IPS DF 6.9 (cell line): Measurements from ENCODE around the gene ADGRB3.

Experiments
- DNase-seq: peaks from one replicate; pipeline ENCODE4 v3.0.0-alpha.2; 2013; ENCODE audit warnings: low read depth, low spot score
- H3K27ac ChIP-seq: one replicate; pipeline ENCODE4 v1.5.1; 2013; ENCODE audit warnings: low read length, control low read depth
- H3K27me3 ChIP-seq: 2 replicates; pipeline ENCODE4 v1.6.1; 2013; ENCODE audit warnings: mild to moderate bottlenecking, low read length; ENCODE audit not compliant: control insufficient read depth, insufficient read depth
- H3K36me3 ChIP-seq: 2 replicates; pipeline ENCODE4 v1.6.1; 2013; ENCODE audit warnings: low read length; ENCODE audit not compliant: control insufficient read depth, insufficient read depth
- H3K4me1 ChIP-seq: 2 replicates; pipeline ENCODE4 v1.6.1; 2013; ENCODE audit warnings: low read length; ENCODE audit not compliant: control insufficient read depth, insufficient read depth
- H3K4me3 ChIP-seq: 2 replicates; pipeline ENCODE4 v1.5.1; 2013; ENCODE audit warnings: mild to moderate bottlenecking, low read length
- H3K9me3 ChIP-seq: 2 replicates; pipeline ENCODE4 v1.6.1; 2013; ENCODE audit warnings: low read length, inconsistent platforms; ENCODE audit not compliant: control insufficient read depth, insufficient read depth
- WGBS: extraction: QIAGEN DNeasy Blood & Tissue Kit; methylation state at CpG from one replicate; pipeline ENCODE4 v1.1.7; 2013; ENCODE audit warnings: mixed read lengths, missing lambda C conversion rate; ENCODE audit not compliant: insufficient read length, insufficient coverage; 5-methylcytosine and 5-hydroxymethylcytosine counted together

Gene ADGRB3

DNA sequence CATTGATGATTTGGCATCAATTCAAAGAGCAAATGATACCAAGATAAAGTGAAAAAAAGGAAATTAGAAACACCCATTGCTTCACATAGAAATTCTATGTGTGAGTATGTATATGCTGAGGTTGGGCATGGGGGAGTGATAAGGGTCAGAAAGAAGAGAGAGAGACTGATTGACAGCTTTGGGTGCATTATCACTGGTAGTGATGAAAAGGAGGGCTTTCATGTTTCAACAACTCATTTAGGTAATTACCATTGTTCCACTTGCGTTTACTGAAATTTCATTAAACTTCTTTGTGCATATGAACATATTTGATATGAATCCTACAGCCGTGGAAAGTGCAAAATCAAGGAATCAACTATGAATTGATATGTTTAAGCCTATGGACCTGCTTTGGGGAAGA is 84.7 kb downstream of the ADGRB3 start:
- DNase-seq, result no peak
- Histone ChIP-seq H3K4me3 (no peak overlapping the region), H3K9me3 (no peaks in the 10 kb centered on the region), H3K27me3 (no peaks in the 10 kb centered on the region), H3K4me1 (no peaks in the 10 kb centered on the region), H3K36me3 (no peaks in the 10 kb centered on the region), H3K27ac (no peak overlapping the region)
- no CpG with 5 or more reads among the region's 2 CpGs for WGBS

DNA sequence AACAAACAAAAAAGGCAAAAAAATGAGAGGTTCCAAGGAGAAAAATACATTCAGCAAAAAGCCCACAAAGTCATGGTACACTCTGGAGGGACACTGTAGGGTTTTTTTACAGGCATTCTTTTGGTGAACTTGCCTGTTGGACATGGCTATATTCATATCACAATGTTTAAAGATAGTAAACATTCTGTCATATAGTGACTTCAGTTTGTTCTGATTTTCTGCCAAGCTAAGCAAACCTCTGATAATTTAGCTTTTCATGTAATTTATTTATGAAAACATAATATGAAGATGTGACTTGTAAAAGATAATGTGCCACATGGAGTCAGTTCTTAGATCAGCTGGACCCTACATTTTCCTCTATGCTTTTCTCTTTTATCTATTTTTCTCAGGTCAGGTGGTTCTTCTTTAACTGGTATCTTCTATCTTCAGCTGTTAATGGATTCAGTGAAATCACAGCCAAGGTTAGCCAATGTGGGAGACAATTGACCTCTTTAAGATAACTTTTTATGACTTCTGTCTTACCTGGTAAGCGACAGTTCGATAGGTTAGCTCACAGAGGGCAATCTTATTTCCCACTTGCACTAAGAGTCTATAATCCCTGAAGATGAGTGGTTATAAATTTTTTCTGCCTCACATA is 87.9 kb downstream of the ADGRB3 start:
- H3K4me1 ChIP-seq, result no peaks in the 10 kb centered on the region
- no CpG with 5 or more reads among the region's 2 CpGs for WGBS
- H3K9me3 ChIP-seq, result no peaks in the 10 kb centered on the region
- H3K36me3 ChIP-seq, result no peaks in the 10 kb centered on the region
- no peak for DNase-seq
- no peaks in the 10 kb centered on the region for H3K27me3 ChIP-seq
- H3K27ac ChIP-seq, result no peak overlapping the region
- H3K4me3 ChIP-seq, result no peak overlapping the region

DNA sequence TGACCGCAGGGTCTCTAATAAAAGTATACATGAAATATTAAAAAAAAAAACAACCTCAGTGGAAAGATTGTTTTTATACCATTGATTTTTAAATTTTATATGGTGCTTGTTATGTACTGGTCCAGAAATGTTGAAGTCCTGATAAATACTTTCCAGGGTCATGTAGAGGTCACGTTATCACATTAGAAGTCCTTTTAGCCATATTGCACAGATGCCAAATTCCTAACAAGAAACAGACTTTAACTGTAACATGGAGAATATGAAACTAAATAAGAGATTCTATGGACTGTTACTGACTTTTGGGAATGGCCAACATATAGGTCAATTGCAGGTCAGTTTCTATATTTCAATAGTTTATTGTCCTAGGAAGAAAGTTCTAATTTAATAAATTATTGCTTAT is 89.0 kb downstream of the ADGRB3 start:
- DNase-seq, result no peak
- Histone ChIP-seq H3K27ac (no peak overlapping the region), H3K27me3 (no peaks in the 10 kb centered on the region), H3K4me1 (no peaks in the 10 kb centered on the region), H3K9me3 (no peaks in the 10 kb centered on the region), H3K36me3 (no peaks in the 10 kb centered on the region), H3K4me3 (no peak overlapping the region)
- no CpG with 5 or more reads among the region's 2 CpGs for WGBS

DNA sequence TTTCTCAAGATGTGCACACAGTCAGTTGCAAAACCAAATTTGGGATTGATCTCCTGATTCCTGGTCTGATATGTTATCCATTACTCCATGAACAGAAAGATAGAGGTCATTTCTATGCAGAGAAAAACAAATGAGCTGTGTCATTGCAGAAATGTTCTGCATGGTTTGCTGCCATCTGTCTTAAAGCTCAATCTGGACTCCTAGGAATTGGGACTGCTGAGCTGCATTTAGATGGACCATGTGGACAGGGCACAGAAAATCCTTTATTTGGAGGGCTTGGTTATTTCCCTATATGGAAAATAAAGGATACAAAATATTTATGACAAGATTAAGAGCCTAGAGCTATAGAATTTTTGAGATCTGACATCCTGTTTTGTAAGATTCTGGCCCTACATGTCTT is 91.3 kb downstream of the ADGRB3 start:
- Histone ChIP-seq H3K36me3 (no peaks in the 10 kb centered on the region), H3K4me1 (no peaks in the 10 kb centered on the region), H3K27me3 (no peaks in the 10 kb centered on the region), H3K4me3 (no peak overlapping the region), H3K27ac (no peak overlapping the region), H3K9me3 (no peaks in the 10 kb centered on the region)
- no peak for DNase-seq

DNA sequence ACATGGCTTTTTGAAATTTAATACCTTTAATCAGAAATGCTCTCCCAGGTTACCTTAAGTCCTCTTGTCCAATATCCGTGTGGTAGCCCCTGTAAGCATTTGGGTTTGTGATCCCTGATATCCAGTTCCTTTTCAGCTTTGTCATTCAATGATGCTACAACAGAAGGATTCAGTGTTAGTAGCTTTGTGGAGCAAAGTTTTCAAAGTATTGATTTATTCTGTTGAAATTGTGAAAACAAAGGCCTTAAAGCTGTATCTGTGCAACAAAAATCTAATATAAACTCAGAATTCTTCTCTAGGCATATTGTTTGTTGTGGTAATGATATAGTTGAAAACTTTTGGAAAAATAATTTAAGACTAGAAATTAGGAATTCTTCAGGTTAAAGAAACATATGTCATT is 91.9 kb downstream of the ADGRB3 start:
- Histone ChIP-seq H3K4me1 (no peaks in the 10 kb centered on the region), H3K36me3 (no peaks in the 10 kb centered on the region), H3K27ac (no peak overlapping the region), H3K4me3 (no peak overlapping the region), H3K27me3 (no peaks in the 10 kb centered on the region), H3K9me3 (no peaks in the 10 kb centered on the region)
- no peak for DNase-seq
- WGBS, result no CpG with 5 or more reads among the region's 1 CpG

DNA sequence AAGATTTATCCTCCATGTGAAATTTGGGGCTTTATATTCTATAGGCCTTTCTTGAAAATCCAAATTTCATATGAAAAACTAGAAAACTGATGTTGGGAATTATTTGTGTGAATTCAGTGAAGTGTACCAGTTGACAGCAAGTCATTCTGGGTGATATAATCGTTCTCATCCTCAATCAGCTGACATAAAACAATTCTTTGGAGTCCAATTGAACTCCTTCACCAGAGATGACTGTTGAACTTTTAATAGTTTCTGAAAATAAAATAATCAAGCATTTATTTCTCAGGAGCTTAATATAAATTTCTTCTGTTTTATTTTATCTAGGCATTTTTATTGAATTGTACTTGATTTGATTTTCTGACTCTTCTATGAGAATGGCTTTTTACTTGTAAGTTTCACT is 92.6 kb downstream of the ADGRB3 start:
- H3K4me3 ChIP-seq, result no peak overlapping the region
- H3K36me3 ChIP-seq, result no peaks in the 10 kb centered on the region
- DNase-seq, result no peak
- no peak overlapping the region for H3K27ac ChIP-seq
- no peaks in the 10 kb centered on the region for H3K9me3 ChIP-seq
- H3K27me3 ChIP-seq, result no peaks in the 10 kb centered on the region
- WGBS, result no CpG with 5 or more reads among the region's 1 CpG
- H3K4me1 ChIP-seq, result no peaks in the 10 kb centered on the region

DNA sequence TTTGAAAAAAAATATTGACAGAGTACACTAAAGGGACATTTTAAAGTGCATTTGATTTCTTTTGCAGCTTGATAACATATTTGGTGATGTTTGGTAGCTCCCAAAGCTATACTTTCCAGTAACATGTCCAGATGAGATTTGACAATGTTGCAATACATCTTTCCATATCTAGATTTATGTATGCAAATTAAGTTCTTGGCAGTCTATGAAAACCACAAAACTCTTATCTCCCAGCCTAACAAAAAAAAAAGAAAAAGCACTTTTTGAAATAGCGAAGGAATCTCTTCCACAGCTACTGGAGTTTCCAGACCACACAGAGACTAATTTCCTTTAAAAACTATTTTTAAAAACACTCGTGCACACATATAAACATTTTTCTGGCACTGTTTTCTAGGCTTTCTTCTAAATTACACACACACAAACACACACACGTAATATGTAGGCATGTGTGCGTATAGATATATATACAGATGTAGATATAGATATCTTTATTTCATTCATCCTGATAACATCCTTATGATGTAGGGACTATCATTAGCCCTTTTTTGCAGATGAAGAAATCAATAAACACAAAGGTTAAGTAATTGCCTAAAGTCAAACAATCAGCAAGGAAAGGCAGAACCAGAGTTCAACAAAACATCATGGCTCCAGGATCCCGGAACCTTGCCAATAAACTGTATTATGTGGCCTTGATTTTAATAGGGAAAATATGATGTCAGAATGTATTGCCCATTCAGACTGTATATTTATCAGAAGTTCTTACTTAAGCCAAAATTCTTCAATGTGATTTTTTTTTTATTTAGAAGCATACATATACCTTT is 93.3 kb downstream of the ADGRB3 start:
- no peaks in the 10 kb centered on the region for H3K36me3 ChIP-seq
- H3K27ac ChIP-seq, result no peak overlapping the region
- no peak overlapping the region for H3K4me3 ChIP-seq
- H3K4me1 ChIP-seq, result no peaks in the 10 kb centered on the region
- no peaks in the 10 kb centered on the region for H3K9me3 ChIP-seq
- no peaks in the 10 kb centered on the region for H3K27me3 ChIP-seq
- no peak for DNase-seq
- no CpG with 5 or more reads among the region's 5 CpGs for WGBS

DNA sequence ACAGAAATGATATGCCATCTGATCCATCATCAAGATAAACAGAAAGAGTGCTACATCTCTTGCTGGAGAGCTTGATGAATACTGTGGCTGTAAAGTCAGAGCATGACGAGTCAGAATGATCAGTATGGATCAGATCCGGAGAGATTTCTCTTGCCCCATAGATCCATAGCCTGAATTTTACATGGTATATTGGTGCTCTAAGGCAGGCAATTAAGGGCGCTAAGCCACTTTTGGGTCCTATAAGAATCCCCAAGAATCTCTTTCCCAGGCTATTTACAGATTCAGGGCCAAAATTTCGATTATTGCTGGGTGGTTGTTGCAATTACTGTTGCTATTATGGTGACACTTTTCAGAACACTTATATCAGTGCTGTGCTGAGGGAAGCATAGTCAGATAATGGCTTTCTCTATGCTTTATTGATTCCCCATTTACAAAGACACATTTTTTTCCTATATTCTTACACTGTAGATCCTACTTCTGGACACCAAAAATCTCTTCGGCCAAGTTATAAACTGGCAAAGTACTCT is 94.4 kb downstream of the ADGRB3 start:
- Histone ChIP-seq H3K4me1 (no peaks in the 10 kb centered on the region), H3K9me3 (no peaks in the 10 kb centered on the region), H3K36me3 (no peaks in the 10 kb centered on the region), H3K27me3 (no peaks in the 10 kb centered on the region), H3K4me3 (no peak overlapping the region), H3K27ac (no peak overlapping the region)
- no CpG with 5 or more reads among the region's 5 CpGs for WGBS
- no peak for DNase-seq

DNA sequence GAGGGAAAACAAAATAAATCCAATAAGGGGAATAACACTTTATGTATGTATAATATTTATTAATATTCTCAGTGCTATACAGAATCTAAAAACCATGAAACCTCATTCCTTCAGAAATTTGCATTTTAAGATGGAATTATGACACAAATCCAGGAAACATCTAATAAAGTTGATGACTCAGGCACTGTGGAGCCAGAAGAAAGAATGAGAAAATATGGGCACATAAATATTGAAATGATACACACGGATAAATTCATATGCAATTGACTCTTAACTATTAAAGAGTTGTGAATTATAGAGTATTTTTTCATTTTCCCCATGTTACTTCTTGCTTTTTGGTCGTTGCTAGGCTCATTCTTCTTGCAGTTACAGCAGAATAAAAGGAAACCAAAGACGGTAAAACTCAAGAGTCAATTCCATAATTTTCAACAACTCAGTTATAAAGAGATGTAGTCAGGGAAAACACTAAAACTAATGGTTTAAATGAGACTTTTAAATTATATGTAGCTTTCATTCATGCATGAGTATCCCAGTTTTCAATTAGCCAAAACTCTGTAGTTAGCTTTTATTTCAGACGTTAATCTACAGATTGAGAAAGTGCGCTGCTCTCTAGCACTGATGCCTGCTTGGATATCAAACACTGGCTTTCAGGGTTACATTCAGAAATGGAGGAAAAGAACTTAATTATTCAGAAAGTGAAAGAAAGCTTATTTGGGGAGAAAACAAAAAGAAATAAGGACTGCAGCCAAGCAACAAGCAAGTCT is 95.4 kb downstream of the ADGRB3 start:
- Histone ChIP-seq H3K9me3 (no peaks in the 10 kb centered on the region), H3K27ac (no peak overlapping the region), H3K27me3 (no peaks in the 10 kb centered on the region), H3K4me1 (no peaks in the 10 kb centered on the region), H3K36me3 (no peaks in the 10 kb centered on the region), H3K4me3 (no peak overlapping the region)
- no CpG with 5 or more reads among the region's 5 CpGs for WGBS
- no peak for DNase-seq

DNA sequence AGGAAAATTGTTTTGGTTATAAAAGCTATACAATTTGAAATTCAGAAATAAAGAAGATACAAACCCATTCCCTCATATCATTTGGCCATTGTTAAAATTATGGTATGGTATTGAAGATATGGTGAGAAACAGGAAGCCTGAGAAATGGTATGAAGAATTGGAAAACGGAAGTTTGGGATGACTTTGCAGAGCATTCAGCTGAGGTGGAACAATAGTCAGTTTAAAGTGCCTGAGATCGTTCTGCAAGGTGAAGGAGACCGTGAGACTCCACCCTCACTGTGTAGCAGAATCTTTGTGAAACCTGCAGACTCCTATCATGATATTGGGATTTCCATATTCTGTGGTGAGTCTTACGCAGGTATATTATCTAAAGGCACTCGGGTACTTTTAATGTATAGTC is 97.3 kb downstream of the ADGRB3 start:
- WGBS, result 100% methylated on average over 1 of the region's 5 CpGs
- no peak overlapping the region for H3K27ac ChIP-seq
- DNase-seq, result no peak
- H3K27me3 ChIP-seq, result no peaks in the 10 kb centered on the region
- H3K36me3 ChIP-seq, result no peaks in the 10 kb centered on the region
- H3K9me3 ChIP-seq, result no peaks in the 10 kb centered on the region
- H3K4me3 ChIP-seq, result no peak overlapping the region
- no peaks in the 10 kb centered on the region for H3K4me1 ChIP-seq
